Fibroblast of lung (primary cell): ENCODE measurements around the gene ADORA1. TPM values are rescaled to one million over a fixed set of nuclear protein-coding genes. Genes with fewer than 3 reads are reported as not detected.

Experiments
- DNase-seq, 2 donors: peaks; one replicate each; pipeline versions ENCODE4 v3.0.0 to v3.0.0-alpha.2; 2010; ENCODE audit warnings: low read depth in 2 of 2
- H2AFZ ChIP-seq: 2 replicates; pipeline ENCODE4 v1.5.1; 2012; ENCODE audit warnings: low read length, control low read depth, inconsistent platforms
- H3K27ac ChIP-seq: 2 replicates; pipeline ENCODE4 v1.5.1; 2011; ENCODE audit warnings: low read length, control low read depth; ENCODE audit not compliant: insufficient read depth
- H3K27me3 ChIP-seq: 2 replicates; pipeline ENCODE4 v1.5.1; 2011; ENCODE audit warnings: mild to moderate bottlenecking, low read length; ENCODE audit not compliant: control insufficient read depth, insufficient read depth
- H3K36me3 ChIP-seq: 2 replicates; pipeline ENCODE4 v1.5.1; 2011; ENCODE audit warnings: low read length; ENCODE audit not compliant: control insufficient read depth, insufficient read depth
- H3K4me1 ChIP-seq: 2 replicates; pipeline ENCODE4 v1.5.1; 2011; ENCODE audit warnings: low read length; ENCODE audit not compliant: control insufficient read depth, insufficient read depth; ENCODE audit errors: extremely low read depth
- H3K4me2 ChIP-seq: 2 replicates; pipeline ENCODE4 v1.5.1; 2011; ENCODE audit warnings: low read length, control low read depth; ENCODE audit not compliant: insufficient read depth; ENCODE audit errors: extremely low read depth
- H3K4me3 ChIP-seq, 4 experiments: fragments of 200-600 bp in 1 of 4; sonication (generic) in 1 of 4; replicated peaks in 1 of 4; 2 replicates each; pipeline ENCODE4 v1.5.1; 2011 to 2016; ENCODE audit warnings: low read length in 4 of 4, low read depth in 3 of 4, mild to moderate bottlenecking in 3 of 4, control low read depth in 2 of 4, inconsistent platforms in 1 of 4, mixed read lengths in 1 of 4; ENCODE audit not compliant: insufficient read depth in 1 of 4; ENCODE audit errors: control extremely low read depth in 1 of 4
- H3K79me2 ChIP-seq: 2 replicates; pipeline ENCODE4 v1.5.1; 2012; ENCODE audit warnings: mild to moderate bottlenecking, low read length, inconsistent platforms; ENCODE audit not compliant: control insufficient read depth, insufficient read depth
- H3K9ac ChIP-seq: 2 replicates; pipeline ENCODE4 v1.5.1; 2011; ENCODE audit warnings: mild to moderate bottlenecking, low read length, control low read depth; ENCODE audit not compliant: insufficient read depth
- H3K9me3 ChIP-seq: 2 replicates; pipeline ENCODE4 v1.5.1; 2012; ENCODE audit warnings: low read depth, low read length; ENCODE audit not compliant: control insufficient read depth, insufficient read depth
- H4K20me1 ChIP-seq: 2 replicates; pipeline ENCODE4 v1.5.1; 2011; ENCODE audit warnings: low read length; ENCODE audit not compliant: control insufficient read depth, insufficient read depth; ENCODE audit errors: extremely low read depth
- EZH2 ChIP-seq: IDR thresholded peaks from 2 replicates; pipeline ENCODE4 v1.5.1; 2012; ENCODE audit warnings: low read length, control low read depth, mild to moderate bottlenecking; ENCODE audit errors: missing control alignments
- polyA plus RNA-seq, 2 donors: library from polyadenylated mRNA; depleted of rRNA in 1 of 2; stranded (reverse) in 1 of 2; unstranded in 1 of 2; fragments of >200 nt; gene quantifications; 2 replicates each; pipeline ENCODE4 v1.2.1, GENCODE V29; 2011 to 2012; ENCODE audit warnings: missing spikeins in 1 of 2
- total RNA-seq: library from RNA; depleted of rRNA; stranded (reverse); fragments of >200 nt; gene quantifications from 2 replicates; pipeline ENCODE4 v1.2.1, GENCODE V29; 2014
- TF ChIP-seq, protein P1 (sequence below), 2 donors: IDR thresholded peaks in 1 of 2; conservative IDR thresholded peaks in 1 of 2; 1 replicate in 1 of 2; 2 replicates in 1 of 2; pipeline ENCODE4 v1.5.1; 2011 to 2012; ENCODE audit warnings: low read length in 2 of 2, control low read depth in 1 of 2, inconsistent platforms in 1 of 2, low read depth in 1 of 2, mild to moderate bottlenecking in 1 of 2

The ADORA1 gene
- total and polyA plus RNA-seq, 2 donors (not counting 1 experiment from before 2014, with no cell fraction given) = 1.5 to 6.1 TPM

DNA sequence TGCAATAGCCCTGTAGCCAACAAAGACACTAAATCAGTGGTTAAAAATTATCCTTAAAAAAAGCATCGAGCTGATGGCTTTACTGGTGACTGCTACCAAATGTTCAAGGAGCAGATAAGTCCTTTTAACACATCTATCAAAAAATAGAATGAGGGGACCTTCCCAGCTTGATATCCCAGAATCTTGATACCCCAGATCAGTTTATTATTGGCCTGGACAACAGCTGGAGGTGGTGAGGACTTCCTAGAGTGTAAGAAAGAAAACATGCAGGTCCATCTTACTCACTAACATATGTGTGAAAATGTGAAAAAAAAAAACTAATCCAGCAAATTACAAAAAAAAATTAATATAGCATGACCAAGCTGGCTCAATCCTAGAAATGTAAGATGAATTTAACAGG, 80.7 kb downstream of the ADORA1 start:
- no peak overlapping the region for H2AFZ ChIP-seq

DNA sequence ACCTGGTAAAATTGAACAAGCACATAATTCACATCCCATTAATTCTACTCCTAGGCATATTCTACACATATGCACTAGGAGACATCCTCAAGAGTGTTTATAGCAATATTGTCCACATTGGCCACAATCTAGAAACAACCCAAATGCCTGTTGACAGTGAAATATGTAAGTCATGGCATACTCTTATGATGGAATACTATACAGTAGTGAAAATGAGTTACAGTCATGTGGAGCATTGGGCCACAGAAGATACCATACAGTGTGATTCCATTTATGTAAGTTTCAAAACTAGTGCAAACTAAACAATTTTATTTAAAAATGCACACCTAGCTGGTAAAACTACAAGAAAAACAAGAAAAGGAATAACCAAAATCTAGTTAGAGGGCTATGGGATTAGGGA, 82.8 kb downstream of the ADORA1 start:
- Histone ChIP-seq H3K9me3 (no peaks in the 10 kb centered on the region), H2AFZ (no peak overlapping the region), H3K27me3 (no peaks in the 10 kb centered on the region), H3K4me2 (no peak overlapping the region), H3K27ac (no peak overlapping the region), H3K79me2 (no peaks in the 10 kb centered on the region), H3K36me3 (no peaks in the 10 kb centered on the region), H3K9ac (no peak overlapping the region), H3K4me3 (no peak overlapping the region), H3K4me1 (no peaks in the 10 kb centered on the region), H4K20me1 (no peaks in the 10 kb centered on the region)
- no peak for TF ChIP-seq EZH2
- TF ChIP-seq, protein P1, sequence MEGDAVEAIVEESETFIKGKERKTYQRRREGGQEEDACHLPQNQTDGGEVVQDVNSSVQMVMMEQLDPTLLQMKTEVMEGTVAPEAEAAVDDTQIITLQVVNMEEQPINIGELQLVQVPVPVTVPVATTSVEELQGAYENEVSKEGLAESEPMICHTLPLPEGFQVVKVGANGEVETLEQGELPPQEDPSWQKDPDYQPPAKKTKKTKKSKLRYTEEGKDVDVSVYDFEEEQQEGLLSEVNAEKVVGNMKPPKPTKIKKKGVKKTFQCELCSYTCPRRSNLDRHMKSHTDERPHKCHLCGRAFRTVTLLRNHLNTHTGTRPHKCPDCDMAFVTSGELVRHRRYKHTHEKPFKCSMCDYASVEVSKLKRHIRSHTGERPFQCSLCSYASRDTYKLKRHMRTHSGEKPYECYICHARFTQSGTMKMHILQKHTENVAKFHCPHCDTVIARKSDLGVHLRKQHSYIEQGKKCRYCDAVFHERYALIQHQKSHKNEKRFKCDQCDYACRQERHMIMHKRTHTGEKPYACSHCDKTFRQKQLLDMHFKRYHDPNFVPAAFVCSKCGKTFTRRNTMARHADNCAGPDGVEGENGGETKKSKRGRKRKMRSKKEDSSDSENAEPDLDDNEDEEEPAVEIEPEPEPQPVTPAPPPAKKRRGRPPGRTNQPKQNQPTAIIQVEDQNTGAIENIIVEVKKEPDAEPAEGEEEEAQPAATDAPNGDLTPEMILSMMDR (conservative IDR thresholded peaks at IDR 0.05 in 1 of 2, IDR thresholded peaks at IDR 0.05 in 1 of 2; ENCODE audit: low read depth in 1 of 2, low read length in 2 of 2) = no peak
- DNase-seq = no peak

More for the DNA sequence above, 80.7 kb downstream of the ADORA1 start:
- no peak overlapping the region for H3K27ac ChIP-seq
- H3K4me3 ChIP-seq = no peak overlapping the region
- TF ChIP-seq, protein P1 (conservative IDR thresholded peaks at IDR 0.05 in 1 of 2, IDR thresholded peaks at IDR 0.05 in 1 of 2; ENCODE audit: low read depth in 1 of 2, low read length in 2 of 2) = no peak
- no peak for TF ChIP-seq EZH2
- no peaks in the 10 kb centered on the region for H3K9me3 ChIP-seq
- no peaks in the 10 kb centered on the region for H3K4me1 ChIP-seq
- no peaks in the 10 kb centered on the region for H3K79me2 ChIP-seq
- no peaks in the 10 kb centered on the region for H4K20me1 ChIP-seq
- H3K4me2 ChIP-seq = no peak overlapping the region
- DNase-seq = no peak
- H3K9ac ChIP-seq = no peak overlapping the region
- no peaks in the 10 kb centered on the region for H3K36me3 ChIP-seq
- H3K27me3 ChIP-seq = no peaks in the 10 kb centered on the region

DNA sequence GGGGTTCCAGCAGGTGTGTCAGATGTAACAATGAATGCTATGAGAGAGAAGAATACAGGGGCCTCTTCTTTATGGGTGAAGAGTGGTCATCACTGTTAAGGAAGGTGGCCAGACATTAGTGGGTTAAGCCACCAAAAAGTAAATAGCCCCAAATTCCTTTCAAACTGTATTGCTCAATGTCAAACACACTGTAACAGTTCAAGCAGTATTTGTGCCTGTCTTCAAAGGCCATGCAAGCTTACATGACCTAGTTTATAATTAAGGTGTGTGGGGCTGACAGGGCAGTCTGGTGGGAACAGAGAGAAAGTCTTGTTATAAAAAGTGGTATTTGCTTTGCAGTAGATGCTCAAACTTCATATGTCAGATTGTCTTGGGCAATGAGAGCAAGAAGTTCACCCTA, 83.5 kb downstream of the ADORA1 start:
- Histone ChIP-seq H4K20me1 (no peaks in the 10 kb centered on the region), H3K4me2 (no peak overlapping the region), H3K27ac (no peak overlapping the region), H3K36me3 (no peaks in the 10 kb centered on the region), H3K9ac (no peak overlapping the region), H3K79me2 (no peaks in the 10 kb centered on the region), H3K27me3 (no peaks in the 10 kb centered on the region), H3K9me3 (no peaks in the 10 kb centered on the region), H3K4me1 (no peaks in the 10 kb centered on the region), H2AFZ (no peak overlapping the region), H3K4me3 (no peak overlapping the region)
- no peak for TF ChIP-seq EZH2
- TF ChIP-seq, protein P1 (conservative IDR thresholded peaks at IDR 0.05 in 1 of 2, IDR thresholded peaks at IDR 0.05 in 1 of 2; ENCODE audit: low read depth in 1 of 2, low read length in 2 of 2) = no peak
- DNase-seq = no peak
